Smooth muscle cell (in vitro differentiated cells): Measurements from ENCODE around the gene PBOV1. TPM values are rescaled to one million over a fixed set of nuclear protein-coding genes. Genes with fewer than 3 reads are reported as not detected.

Experiments
- DNase-seq: peaks from one replicate; lab custom pipeline; 2025; ENCODE audit not compliant: unreplicated experiment; lab: John Stamatoyannopoulos, UW
- H2AFZ ChIP-seq: fragments of 200-600 bp; sonication (generic); 2 replicates; pipeline ENCODE4 v1.6.0; 2016; ENCODE audit warnings: antibody characterized with exemption, low read depth, mild to moderate bottlenecking
- H3F3A ChIP-seq: fragments of 200-600 bp; sonication (generic); 2 replicates; pipeline ENCODE4 v1.6.0; 2017; ENCODE audit warnings: antibody characterized with exemption, low read depth
- H3K27ac ChIP-seq: fragments of 200-600 bp; sonication (generic); 2 replicates; pipeline ENCODE4 v1.5.1; 2016; ENCODE audit warnings: low read depth, mild to moderate bottlenecking
- H3K27me3 ChIP-seq: fragments of 200-600 bp; sonication (generic); 2 replicates; pipeline ENCODE4 v1.6.1; 2016; ENCODE audit warnings: low read depth, mild to moderate bottlenecking
- H3K36me3 ChIP-seq: fragments of 200-600 bp; sonication (generic); 2 replicates; pipeline ENCODE4 v1.5.1; 2016; ENCODE audit warnings: low read depth
- H3K4me1 ChIP-seq: fragments of 200-600 bp; sonication (generic); 2 replicates; pipeline ENCODE4 v1.5.1; 2016; ENCODE audit warnings: low read depth
- H3K4me2 ChIP-seq: fragments of 200-600 bp; sonication (generic); 2 replicates; pipeline ENCODE4 v1.6.0; 2016; ENCODE audit warnings: mild to moderate bottlenecking
- H3K4me3 ChIP-seq: fragments of 200-600 bp; sonication (generic); 2 replicates; pipeline ENCODE4 v1.5.1; 2016; ENCODE audit warnings: mild to moderate bottlenecking
- H3K79me2 ChIP-seq: fragments of 200-600 bp; sonication (generic); 2 replicates; pipeline ENCODE4 v1.6.0; 2016; ENCODE audit warnings: low read depth, mild to moderate bottlenecking
- H3K9ac ChIP-seq: fragments of 200-600 bp; sonication (generic); 2 replicates; pipeline ENCODE4 v1.6.0; 2016; ENCODE audit warnings: low read depth
- H3K9me3 ChIP-seq: fragments of 200-600 bp; sonication (generic); replicated peaks from 2 replicates; pipeline ENCODE4 v1.5.1; 2016; ENCODE audit warnings: low read depth
- H4K20me1 ChIP-seq: fragments of 200-600 bp; sonication (generic); 2 replicates; pipeline ENCODE4 v1.6.0; 2016; ENCODE audit warnings: low read depth
- CTCF ChIP-seq: fragments of 200-600 bp; sonication (generic); IDR thresholded peaks from 2 replicates; pipeline ENCODE4 v1.5.1; 2017; ENCODE audit warnings: borderline replicate concordance, mild to moderate bottlenecking, antibody characterized with exemption; ENCODE audit not compliant: insufficient read depth, poor library complexity, severe bottlenecking
- WGBS: methylation state at CpG from one replicate; pipeline ENCODE4 v1.1.7; 2016; ENCODE audit warnings: low lambda C conversion rate; 5-methylcytosine and 5-hydroxymethylcytosine counted together
- polyA plus RNA-seq: library from polyadenylated mRNA; unstranded; fragments of >200 nt; fragmentation: Nextera tagmentation; extraction: Ambion mirVana; gene quantifications from 2 replicates; pipeline ENCODE4 v1.2.1, GENCODE V29; 2016
- total RNA-seq: library from RNA; depleted of rRNA; stranded (reverse); fragments of >200 nt; gene quantifications from 2 replicates; pipeline ENCODE4 v1.2.3, GENCODE V29; 2014

PBOV1 gene
- total and polyA plus RNA-seq, 2 experiments from 2014 or later: not detected

GRCh38 chr6:138203315-138203714 lies 15.0 kb downstream of the PBOV1 start:
- Histone ChIP-seq H3K4me1 (peaks cover 3% of the 10 kb centered on the region), H3K4me3 (no peak overlapping the region), H3F3A (no peaks in the 10 kb centered on the region), H3K79me2 (no peaks in the 10 kb centered on the region), H2AFZ (no peak overlapping the region), H3K36me3 (no peaks in the 10 kb centered on the region), H3K4me2 (no peak overlapping the region), H3K27ac (no peak overlapping the region), H3K9ac (no peak overlapping the region), H3K27me3 (no peaks in the 10 kb centered on the region), H3K9me3 (no peaks in the 10 kb centered on the region), H4K20me1 (no peaks in the 10 kb centered on the region)
- TF ChIP-seq CTCF: no peak
- DNase-seq: no peak
- WGBS: 96% methylated on average over 2 of the region's 2 CpGs

GRCh38 chr6:138201836-138202235 lies 16.5 kb downstream of the PBOV1 start:
- Histone ChIP-seq H3K9ac (no peak overlapping the region), H3K4me2 (no peak overlapping the region), H3K79me2 (no peaks in the 10 kb centered on the region), H3K9me3 (no peaks in the 10 kb centered on the region), H2AFZ (no peak overlapping the region), H3K4me1 (peaks cover 5% of the 10 kb centered on the region), H4K20me1 (no peaks in the 10 kb centered on the region), H3K27ac (no peak overlapping the region), H3K36me3 (no peaks in the 10 kb centered on the region), H3F3A (no peaks in the 10 kb centered on the region), H3K4me3 (no peak overlapping the region), H3K27me3 (no peaks in the 10 kb centered on the region)
- DNase-seq: no peak
- WGBS: 93% methylated on average over 4 of the region's 4 CpGs
- TF ChIP-seq CTCF: no peak

GRCh38 chr6:138198430-138199091 lies 19.7 kb downstream of the PBOV1 start:
- H3K36me3 ChIP-seq: no peaks in the 10 kb centered on the region
- 59% methylated on average over 6 of the region's 6 CpGs for WGBS
- no peak overlapping the region for H3K27ac ChIP-seq
- no peak overlapping the region for H3K9ac ChIP-seq
- peaks cover 5% of the 10 kb centered on the region for H3K4me1 ChIP-seq
- no peaks in the 10 kb centered on the region for H4K20me1 ChIP-seq
- no peaks in the 10 kb centered on the region for H3K27me3 ChIP-seq
- no peak overlapping the region for H2AFZ ChIP-seq
- no peak overlapping the region for H3K4me2 ChIP-seq
- no peaks in the 10 kb centered on the region for H3K9me3 ChIP-seq
- no peaks in the 10 kb centered on the region for H3K79me2 ChIP-seq
- no peak overlapping the region for H3K4me3 ChIP-seq
- TF ChIP-seq CTCF: no peak
- no peak for DNase-seq
- no peaks in the 10 kb centered on the region for H3F3A ChIP-seq

- Histone ChIP-seq H4K20me1 (no peaks in the 10 kb centered on the region), H3K9me3 (no peaks in the 10 kb centered on the region), H3K27me3 (no peaks in the 10 kb centered on the region), H3K4me1 (peaks cover 5% of the 10 kb centered on the region), H3K27ac (no peak overlapping the region), H3K4me2 (no peak overlapping the region), H3K9ac (no peak overlapping the region), H3K36me3 (no peaks in the 10 kb centered on the region), H2AFZ (no peak overlapping the region), H3K79me2 (no peaks in the 10 kb centered on the region), H3K4me3 (no peak overlapping the region), H3F3A (no peaks in the 10 kb centered on the region)
- no peak for TF ChIP-seq CTCF
- 95% methylated on average over 7 of the region's 7 CpGs for WGBS
- DNase-seq: no peak
Observed at GRCh38 chr6:138197570-138197969, 20.7 kb downstream of the PBOV1 start.
